ENCODE data around the gene PSG1.
"Not testable (repeated sequence)": the region's sequence is repeated elsewhere in the genome, so short reads cannot be mapped to it uniquely, and the experiment has no call there.

The PSG1 gene

DNA sequence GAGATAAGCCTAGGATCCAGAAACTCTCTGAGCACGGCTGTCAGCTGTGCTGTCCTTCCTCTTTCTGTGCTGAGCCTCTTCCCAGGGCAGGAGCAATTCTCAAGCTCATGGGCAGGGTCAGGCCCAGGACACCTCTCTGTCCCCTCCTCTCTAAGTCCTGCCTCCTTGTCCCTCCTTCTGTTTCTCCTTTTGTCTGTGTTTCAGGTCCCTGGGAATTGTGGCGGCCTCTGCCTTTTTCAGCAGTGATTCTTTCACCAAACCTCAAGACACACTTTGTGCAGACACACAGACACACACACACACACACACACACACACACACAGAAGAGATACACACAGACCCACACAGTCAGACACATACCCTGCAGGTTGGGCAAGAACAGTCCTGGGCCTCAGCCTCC is at the start of gene PSG1:
TSS of gene PSG1 (minus strand) at position 101 of the 400 bp plus-strand sequence. CDS start 132 bp downstream, outside the sequence.
- no peak for DNase-seq

- DNase-seq, result no peak
Observed at GRCh38 chr19:42928896-42929295, 49.4 kb upstream of the PSG1 start.

DNA sequence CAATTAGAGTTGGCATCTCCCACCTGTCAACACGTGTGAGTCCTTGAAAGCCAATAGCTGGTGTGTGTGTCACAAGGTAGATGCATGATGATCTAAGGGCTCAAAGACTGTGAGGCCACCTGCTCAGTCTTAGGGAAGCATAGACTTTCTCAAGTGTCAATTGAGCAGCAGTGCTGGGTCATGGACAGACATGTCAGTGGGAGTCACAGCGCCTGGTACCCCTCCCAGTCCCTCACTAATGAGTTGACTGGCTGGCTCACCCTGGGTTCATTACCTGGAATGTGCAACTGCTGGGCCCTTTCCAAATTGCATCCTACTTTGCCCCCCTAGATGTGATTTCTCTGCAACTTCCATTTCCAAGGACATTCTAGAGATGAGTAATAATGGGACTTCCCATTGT is 47.3 kb upstream of the PSG1 start:
- DNase-seq, result no peak

GRCh38 chr19:42923106-42923505 is 43.6 kb upstream of the PSG1 start:
- DNase-seq, result peak; percentile 6

DNA sequence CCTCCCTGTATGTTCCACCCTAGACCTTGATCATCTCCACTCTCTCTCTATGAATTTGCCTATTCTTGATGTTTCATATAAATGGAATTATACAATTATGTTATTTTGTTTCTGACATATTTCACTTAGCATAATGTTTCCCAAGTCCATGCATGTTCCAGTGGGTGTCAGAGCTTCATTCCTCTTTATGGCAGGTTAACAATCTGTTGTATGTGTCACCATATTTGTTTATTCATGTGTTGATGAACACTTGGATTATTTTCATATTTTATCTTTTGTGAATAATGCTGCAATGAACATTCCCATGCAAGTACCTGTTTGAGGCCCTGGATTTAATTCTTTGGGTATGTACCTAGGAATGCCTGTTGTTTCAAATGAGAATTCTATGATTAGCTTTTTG is 41.5 kb upstream of the PSG1 start:
- not testable (repeated sequence) for DNase-seq

- no peak for DNase-seq
Observed at GRCh38 chr19:42919757-42920079, 40.2 kb upstream of the PSG1 start.

GRCh38 chr19:42919070-42919756 is 39.7 kb upstream of the PSG1 start:
- not testable (repeated sequence) for DNase-seq

- DNase-seq, result not testable (repeated sequence)
Observed at GRCh38 chr19:42918377-42919069, 39.0 kb upstream of the PSG1 start.

- not testable (repeated sequence) for DNase-seq
Observed at GRCh38 chr19:42917634-42918033, 38.1 kb upstream of the PSG1 start, which contains the start of gene PSG6. Gene PSG6, minus strand, starts transcription at chr19:42917894. Its CDS starts 102 bp downstream, at chr19:42917792.

GRCh38 chr19:42916931-42917330 is 37.4 kb upstream of the PSG1 start:
- DNase-seq, result not testable (repeated sequence)

DNA sequence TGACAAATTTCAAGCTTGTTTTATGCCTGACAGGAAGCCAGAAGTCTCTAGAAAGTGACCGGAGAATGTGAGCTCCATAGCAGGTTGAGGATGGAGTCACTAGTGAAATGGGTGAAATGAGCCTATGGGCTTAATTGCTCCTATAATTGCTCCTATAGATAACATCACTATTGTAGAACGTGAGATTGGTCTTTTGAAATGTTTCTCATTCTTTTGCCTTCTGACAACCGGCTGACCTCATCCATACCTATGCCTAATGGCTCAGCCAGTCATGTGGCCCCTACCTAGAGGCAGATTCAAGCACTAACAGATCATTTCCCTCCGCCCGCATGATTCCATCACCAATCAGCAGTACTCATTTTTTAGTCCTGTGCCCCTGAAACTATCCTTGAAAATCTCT is 34.0 kb upstream of the PSG1 start:
- not testable (repeated sequence) for DNase-seq

- DNase-seq, result not testable (repeated sequence)
Observed at GRCh38 chr19:42912941-42913340, 33.4 kb upstream of the PSG1 start.

- not testable (repeated sequence) for DNase-seq
Observed at GRCh38 chr19:42911731-42912130, 32.2 kb upstream of the PSG1 start.

DNA sequence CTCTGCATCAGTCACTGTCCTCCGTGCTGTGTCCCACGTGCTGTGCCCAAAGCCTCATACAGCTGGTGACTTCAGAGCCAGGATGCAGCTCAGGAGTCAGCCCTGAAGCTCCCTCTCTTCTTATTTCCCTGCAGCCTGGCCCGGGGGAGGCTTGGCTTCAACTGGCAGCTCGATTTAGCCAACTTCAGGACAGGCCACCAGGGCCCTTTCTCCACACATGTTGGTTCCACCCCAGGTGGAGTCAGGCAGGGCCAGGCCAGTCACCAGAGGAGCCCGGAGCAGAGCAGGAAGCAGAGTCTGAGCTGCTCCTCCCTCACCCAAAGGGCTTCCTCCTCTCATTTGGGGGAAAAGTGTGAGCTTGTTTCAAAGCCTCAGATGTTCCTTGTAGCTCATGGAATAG is 26.6 kb upstream of the PSG1 start:
- DNase-seq, result not testable (repeated sequence)

DNA sequence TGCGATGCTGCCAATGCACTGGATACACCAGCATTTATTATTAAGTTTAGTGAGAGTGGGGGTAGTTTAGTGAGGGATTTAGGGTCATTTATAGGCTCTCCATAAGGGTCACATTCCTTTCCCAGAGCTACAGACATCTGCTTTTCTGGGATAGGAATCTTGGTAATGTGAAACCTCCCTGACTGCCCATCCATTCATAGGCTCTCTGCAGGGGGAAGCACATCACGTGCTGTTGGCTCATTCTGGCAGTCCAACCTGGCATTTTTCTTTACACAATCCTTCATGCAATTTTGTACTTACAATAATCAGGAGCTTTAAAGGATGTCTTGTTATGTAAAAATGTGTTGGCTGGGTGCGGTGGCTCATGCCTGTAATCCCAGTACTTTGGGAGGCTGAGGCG is 21.0 kb upstream of the PSG1 start:
- DNase-seq, result not testable (repeated sequence)

GRCh38 chr19:42899674-42900073 is 20.2 kb upstream of the PSG1 start:
- DNase-seq, result not testable (repeated sequence)

- not testable (repeated sequence) for DNase-seq
Observed at GRCh38 chr19:42899110-42899509, 19.6 kb upstream of the PSG1 start.

DNA sequence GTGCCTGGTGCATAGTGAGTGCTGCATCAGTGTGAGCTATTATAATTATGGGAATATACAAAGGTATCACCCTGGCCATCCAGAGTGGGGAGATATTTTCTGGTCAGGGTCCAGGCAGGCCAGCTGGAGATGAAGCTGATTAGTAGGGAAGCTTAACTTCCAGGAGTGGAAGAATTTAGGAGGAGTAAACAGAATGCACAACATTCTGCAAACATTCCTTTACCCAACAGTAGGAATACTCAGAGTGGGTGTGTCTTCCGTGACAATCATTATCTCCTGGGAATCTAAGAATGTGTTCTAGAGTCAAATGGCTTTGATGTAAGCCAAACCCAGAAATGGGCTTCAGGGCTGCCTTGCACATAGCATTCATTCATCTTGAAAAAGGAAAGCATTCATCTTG is 19.1 kb upstream of the PSG1 start:
- DNase-seq, result not testable (repeated sequence)

GRCh38 chr19:42897729-42898128 is 18.2 kb upstream of the PSG1 start:
- DNase-seq, result not testable (repeated sequence)

GRCh38 chr19:42890446-42890845 is 10.9 kb upstream of the PSG1 start:
- not testable (repeated sequence) for DNase-seq

DNA sequence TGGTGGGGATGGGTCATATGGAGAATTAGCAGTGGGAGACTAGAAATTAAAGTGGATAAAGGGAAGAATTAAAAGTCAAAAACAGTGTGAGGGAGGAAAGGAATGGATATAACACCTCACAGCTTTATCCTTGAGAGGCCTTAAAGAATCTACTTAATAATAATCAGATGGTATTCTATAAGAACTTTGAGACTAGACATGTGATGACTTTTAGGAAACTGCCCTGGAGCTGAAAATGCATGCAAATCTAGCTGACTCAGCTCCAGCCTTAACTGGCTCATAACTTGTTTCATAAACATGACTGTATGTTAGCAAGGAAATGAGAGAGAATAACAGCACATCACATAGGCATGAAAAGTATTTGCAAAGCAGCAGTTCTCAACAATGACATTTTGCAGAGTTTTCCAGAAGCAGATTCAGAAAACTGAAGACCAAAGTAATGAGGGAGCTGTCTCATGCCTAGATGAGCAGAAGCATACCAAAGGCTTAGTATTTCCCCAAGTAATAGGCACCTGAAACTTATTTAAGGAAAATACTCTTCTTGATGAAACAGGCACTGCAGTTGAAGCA is 8.4 kb upstream of the PSG1 start:
- not testable (repeated sequence) for DNase-seq

DNA sequence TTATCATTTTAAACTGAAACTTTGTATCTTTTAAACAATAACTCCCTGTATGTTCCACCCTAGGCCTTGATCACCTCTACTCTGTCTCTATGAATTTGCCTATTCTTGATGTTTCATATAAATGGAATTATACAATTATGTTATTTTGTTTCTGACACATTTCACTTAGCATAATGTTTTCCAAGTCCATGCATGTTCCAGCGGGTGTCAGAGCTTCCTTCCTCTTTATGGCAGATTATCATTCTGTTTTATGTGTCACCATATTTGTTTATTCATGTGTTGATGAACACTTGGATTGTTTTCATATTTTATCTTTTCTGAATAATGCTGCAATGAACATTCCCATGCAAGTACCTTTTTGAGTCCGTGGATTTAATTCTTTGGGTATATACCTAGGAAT is 3.2 kb upstream of the PSG1 start:
- not testable (repeated sequence) for DNase-seq

- not testable (repeated sequence) for DNase-seq
Observed at GRCh38 chr19:42882010-42882409, 2.5 kb upstream of the PSG1 start.

DNA sequence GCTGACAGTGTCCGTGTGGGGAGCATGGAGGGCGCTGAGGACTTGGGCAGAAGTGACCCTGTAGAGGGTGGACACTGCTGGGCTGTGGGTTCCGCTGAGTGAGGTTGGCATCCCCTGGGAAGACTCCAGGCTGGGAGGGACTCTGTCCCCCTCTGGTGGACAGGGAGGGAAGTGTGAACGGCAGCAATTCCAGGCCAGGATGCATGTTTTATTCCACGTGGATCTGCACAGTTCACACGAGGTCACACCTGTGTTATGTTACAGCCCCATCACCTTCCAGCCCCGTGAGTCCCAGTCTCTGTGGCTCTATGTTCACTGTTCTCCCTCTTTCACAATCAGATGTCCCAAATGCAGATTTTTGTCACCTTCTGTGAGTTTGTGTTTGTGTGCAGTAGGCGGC is 1.8 kb upstream of the PSG1 start:
- DNase-seq, result peak; percentile 2

Data from NCI-H748 treated with DMSO at 0.1 percent for 48 hours (cell line).